GM18907 (cell line): ENCODE results near the gene MAEL.
A peak's percentile ranks its signal among the peaks of the same experiment; 100 is the strongest.
"Not testable (repeated sequence)": the region's sequence is repeated elsewhere in the genome, so short reads cannot be mapped to it uniquely, and the experiment has no call there.

Experiments used
- ATAC-seq: cut with Tn5 transposase; IDR thresholded peaks from one replicate; pipeline ENCODE4 v1.9.1; 2021; ENCODE audit warnings: mild to moderate bottlenecking, moderate library complexity; ENCODE audit not compliant: unreplicated experiment

MAEL gene

DNA sequence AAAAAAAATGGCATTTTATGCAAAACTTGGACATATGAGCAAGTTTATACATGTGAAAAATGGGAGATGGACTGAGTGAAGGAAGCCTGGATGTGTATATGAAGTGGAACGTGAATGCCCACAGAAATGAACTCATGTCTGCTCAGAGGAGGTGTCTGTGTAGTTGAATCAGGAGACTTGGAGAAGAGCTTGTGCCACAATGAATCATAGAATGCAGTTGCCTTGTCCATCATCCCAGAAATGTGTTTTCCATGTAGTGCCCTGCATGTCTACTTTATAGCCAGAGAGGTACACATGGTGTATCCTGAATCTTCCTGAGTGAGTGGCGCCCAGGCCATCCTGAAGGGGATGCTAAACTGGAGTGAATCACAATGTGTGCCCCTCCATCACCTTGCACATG is 11.1 kb upstream of the MAEL start:
- ATAC-seq = no peak

GRCh38 chr1:166978821-166979220 is 10.3 kb upstream of the MAEL start:
- ATAC-seq = no peak

DNA sequence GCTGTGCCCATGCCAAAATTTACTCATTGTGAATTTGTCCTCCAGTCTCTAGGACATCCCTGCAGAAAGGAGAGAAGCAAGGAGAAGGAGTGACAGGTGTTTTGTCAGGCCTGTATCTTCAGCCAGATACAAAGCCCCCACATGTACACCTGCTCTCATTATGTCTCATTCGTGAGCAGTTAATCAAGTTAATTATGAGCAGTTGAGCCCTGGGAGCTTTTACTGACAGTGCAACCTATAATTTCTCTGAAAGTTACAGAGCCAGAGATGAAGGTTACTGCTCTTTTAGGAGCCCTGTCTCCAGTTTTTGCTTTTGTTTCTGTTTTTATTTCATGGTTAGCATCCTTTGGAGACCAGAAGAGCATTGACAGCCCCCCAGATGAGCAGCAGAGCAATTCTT is 8.7 kb upstream of the MAEL start:
- no peak for ATAC-seq

- ATAC-seq = no peak
Measured at GRCh38 chr1:166980818-166981217, 8.3 kb upstream of the MAEL start.

DNA sequence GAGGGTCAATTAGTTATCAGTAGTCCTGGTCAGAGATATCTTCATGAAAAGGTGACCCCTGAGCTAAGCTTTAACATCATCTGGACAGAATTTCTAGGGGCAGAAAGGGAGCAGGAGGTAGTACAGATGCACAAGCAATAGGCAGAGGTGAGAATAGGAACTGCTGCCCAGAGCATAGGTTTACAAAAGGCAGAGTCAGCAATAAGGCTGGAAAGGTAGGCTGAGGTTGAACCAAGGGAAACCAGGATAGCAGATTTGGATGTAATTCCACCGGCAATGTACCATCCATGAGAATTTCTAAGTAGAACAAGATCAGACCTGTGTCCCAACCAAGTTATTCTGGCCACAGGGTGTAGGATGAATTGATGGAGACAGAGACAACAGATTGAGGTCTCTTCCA is 7.5 kb upstream of the MAEL start:
- ATAC-seq = no peak

DNA sequence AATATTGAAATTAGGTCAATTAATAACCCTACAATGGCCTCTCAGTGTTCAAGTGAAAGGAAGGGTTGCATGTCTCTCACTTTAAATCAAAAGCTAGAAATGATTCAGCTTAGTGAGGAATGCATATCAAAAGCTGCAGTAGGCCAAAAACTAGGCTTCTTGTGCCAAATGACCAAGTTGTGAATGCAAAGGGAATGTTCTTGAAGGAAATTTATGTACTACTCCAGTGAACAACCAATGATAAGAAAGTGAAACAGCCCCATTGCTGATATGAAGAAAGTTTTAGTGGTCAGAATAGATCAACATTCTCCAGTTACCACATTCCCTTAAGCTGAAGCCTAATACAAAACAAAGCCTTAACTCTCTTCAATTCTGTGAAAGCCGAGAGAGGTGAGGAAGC is 10.0 kb downstream of the MAEL start:
- ATAC-seq = peak; percentile 40

- ATAC-seq = peak; percentile 59
Measured at GRCh38 chr1:166999500-167000055, 10.5 kb downstream of the MAEL start.

DNA sequence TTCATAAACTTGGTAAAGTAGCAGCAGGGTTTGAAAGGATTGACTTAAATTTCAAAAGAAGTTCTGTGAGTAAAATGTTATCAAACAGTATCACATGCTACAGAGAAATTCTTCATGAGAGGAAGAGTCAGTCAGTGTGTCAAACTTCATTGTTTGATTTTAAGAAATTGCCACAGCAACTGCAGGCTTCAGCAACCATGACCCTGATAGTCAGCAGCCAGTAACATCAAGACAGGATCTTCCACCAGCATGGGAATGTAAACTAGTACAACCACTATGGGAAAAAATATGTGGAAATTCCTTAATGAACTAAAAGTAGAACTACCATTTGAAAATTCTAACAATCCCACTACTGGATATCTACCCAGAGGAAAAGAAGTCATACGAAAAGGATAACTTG is 11.5 kb downstream of the MAEL start:
- no peak for ATAC-seq

GRCh38 chr1:167002354-167002753 is 13.3 kb downstream of the MAEL start:
- no peak for ATAC-seq

DNA sequence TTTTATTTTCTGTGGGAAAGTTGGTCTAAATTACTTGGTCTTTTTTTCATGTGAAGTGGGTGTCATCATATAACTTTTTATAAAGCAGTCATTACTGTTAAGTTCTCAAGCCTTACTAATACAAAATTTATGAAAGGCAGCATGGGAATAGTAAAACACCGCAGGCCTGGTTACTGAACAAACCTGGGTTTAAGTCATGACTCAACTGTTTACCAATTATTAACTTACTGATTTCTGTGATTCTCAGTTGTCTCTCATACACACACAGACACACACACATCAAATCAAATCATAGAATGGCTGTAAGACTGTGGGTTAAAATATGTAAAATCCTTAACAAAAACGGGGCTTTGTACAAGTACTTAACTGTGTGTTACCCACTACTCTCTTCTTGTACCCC is 14.6 kb downstream of the MAEL start:
- ATAC-seq = no peak

DNA sequence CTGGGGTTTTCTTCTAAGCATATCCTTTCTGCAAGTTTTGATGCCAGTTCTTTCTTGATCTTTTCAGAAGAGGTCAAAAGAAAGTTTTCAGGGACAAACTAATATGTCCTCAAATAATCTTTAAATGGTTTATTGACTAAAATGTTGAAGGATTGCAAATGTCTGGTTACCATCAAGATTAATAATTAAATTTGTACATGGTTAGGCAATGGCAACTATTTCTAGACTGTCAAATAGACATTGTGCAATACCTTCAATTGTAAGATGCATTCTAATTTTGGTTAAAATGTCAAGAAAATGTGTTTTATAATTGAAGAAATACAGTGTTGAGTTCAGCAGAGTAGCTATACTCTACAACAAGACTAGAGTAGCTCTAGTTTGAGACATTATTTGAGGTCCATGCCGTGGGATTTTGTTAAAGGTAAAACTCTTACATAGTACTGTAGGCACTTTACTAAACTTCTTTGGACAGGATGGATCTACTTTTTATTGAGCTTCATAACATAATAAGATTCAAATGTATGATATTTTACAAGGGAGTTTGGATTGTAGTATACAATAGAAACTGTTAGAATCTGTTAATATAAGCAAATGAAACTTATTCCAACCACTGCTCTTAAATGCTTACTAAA is 22.6 kb downstream of the MAEL start:
- no peak for ATAC-seq

- no peak for ATAC-seq
Measured at GRCh38 chr1:167012570-167012969, 23.5 kb downstream of the MAEL start.

DNA sequence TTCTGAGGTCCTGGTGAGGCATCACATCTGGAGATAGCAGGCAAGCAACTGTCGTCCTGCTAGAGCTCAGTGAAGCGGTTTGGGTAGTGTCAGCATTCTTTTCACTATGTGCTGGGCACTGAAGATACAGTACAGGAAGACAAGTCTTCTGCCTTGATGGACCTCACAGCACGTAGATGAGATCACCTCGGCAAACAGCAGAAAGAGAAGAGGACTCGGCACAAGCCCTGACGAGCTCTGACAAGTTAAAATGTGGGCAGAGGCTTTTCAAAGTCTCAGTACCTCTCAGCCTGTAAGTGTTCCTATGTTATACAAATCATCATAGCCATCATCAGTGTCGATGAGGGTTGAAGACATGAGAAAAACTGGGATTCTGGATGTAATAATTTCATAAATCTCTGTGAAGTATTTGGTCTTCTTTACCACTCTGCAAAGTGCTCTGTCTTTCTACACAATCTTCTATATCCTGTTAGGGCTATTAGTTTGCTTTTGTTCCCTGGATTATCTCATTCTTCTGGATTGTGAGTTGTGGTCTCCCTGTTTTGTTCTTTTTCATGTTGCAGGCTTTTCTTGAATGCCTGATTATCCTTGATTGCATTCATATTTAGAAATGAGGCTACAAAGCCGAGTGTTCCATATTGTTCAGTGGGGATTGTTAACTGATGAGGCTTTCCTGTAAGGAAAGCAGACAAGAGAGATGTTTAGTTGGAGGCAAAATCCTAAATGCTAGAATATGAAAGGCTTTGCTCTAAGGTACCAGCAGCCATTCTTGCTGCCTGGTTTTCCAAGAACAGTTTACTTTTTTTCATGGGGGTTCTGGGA is 24.2 kb downstream of the MAEL start:
- ATAC-seq = no peak

DNA sequence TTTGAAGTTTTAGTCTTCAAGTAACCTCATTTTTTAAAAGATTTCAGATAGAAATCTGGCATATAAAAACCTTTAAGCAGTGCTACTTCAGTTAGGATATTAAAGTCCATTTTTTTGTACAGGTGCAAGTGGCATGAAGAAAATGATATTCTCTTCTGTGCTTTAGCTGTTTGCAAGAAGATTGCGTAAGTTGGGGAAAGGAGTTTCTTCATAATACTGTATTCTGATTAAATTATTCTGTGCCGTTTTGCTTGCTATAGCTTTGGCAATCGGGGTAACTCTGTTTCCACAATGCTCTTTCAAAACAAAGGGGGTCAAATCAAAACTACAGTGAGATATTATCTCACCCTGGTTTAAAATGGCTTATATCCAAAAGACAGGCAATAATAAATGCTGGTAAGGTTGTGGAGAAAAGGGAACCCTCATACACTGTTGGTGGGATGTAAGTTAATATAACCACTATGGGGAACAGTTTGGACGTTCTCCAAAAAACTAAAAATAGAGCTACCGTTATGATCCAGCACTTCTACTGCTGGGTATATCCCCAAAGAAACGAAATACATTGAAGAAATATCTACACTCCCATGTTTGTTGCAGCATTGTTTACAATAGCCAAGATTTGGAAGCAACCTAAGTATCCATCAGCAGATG is 27.1 kb downstream of the MAEL start:
- no peak for ATAC-seq

- ATAC-seq = peak; percentile 99
Measured at GRCh38 chr1:167022384-167022783, 33.3 kb downstream of the MAEL start.

DNA sequence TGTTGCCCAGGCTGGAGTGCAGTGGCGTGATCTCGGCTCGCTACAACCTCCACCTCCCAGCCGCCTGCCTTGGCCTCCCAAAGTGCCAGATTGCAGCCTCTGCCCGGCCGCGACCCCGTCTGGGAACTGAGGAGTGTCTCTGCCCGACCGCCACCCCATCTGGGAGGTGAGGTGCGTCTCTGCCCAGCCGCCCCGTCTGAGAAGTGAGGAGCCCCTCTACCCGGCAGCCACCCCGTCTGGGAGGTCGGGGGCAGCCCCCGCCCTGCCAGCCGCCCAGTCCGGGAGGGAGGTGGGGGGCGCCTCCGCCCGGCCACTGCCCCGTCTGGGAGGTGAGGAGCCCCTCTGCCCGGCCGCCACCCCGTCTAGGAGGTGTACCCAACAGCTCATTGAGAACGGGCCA is 40.5 kb downstream of the MAEL start:
- not testable (repeated sequence) for ATAC-seq

- ATAC-seq = no peak
Measured at GRCh38 chr1:167033646-167034045, 44.6 kb downstream of the MAEL start.

DNA sequence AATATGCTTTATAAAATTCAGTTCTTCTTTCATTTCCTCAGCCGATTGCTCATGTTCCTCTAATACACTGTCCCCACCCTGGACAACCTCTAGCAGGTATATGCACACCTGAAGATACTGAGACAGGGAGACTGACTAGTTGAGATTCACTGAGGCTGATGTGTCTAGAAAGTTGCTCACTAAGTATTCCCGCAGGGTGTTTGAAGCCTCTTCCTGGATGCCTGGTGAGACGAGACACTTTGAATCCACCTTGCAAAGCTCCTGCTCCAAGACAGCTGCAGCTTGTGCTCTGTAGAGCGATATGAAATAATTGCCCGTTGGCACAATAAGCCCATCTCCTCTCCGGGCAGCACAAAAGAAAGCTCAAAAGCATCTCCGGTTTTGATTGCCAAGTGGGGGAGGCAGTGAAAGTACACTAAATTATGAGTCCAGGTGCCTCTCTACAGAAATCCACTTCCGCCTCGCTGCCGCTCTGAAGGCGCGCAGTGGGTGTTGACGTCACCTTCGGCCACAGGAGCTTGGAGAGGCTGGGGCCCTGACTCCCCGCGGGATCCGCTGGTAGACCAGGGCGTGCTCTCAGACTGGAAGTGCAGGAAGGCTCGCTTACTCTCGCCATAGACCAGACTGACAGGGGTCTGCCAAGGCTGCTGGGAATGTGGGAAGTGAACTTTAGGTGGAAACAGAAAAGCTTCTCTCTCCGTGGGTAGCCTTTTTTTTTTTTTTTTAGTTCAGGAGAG is 54.8 kb downstream of the MAEL start:
- peak; percentile 100 for ATAC-seq

DNA sequence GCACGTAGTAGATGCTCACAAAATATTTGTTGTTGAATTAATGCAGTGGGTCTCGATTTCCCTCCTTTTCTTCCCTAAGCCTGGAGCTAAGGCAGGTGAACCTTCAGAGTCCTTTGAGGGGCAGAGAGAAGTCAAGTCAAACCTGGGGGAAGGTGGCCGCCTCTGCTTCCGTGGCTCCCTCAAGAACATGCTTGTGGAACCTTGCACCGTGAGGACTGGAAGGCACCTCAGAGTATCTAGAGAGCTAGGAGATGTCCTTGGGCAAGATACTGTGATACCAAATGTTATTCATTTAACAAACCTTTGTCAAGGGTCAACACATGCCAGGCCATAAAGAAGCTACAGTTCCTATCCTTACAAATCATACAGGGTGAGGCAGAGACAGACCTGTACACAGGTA is 62.8 kb downstream of the MAEL start:
- no peak for ATAC-seq

- ATAC-seq = no peak
Measured at GRCh38 chr1:167052389-167052788, 63.3 kb downstream of the MAEL start.

- ATAC-seq = no peak
Measured at GRCh38 chr1:167054531-167054930, 65.5 kb downstream of the MAEL start.
